HG02571 (cell line): ENCODE data around the gene CADM4.

ENCODE experiments used
- ATAC-seq: cut with Tn5 transposase; IDR thresholded peaks from one replicate; pipeline ENCODE4 v1.9.1; 2021; ENCODE audit warnings: mild to moderate bottlenecking, moderate library complexity; ENCODE audit not compliant: unreplicated experiment

Gene CADM4

GRCh38 chr19:43634872-43635560 is 4.6 kb downstream of the CADM4 start:
- ATAC-seq = no peak

GRCh38 chr19:43634506-43634871 is 5.2 kb downstream of the CADM4 start:
- no peak for ATAC-seq

DNA sequence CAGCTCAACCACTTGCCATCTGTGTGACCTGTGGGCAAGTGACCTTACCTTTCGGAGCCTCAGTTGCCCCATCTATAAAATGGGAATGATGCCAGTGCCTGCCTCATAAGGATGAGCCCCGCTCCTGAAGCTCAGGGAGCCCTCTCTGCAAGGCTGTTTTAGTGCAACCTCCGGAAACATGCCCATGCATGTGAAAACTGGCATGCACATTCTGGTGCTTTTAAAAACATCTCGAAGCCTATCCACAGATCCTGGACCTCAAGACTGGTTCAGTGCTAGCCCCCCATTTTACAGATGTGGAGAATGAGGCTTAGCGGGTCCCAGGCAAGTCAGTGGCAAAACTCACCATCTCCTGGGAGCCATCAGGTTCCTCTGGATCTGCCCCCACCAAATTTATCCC is 5.6 kb downstream of the CADM4 start:
- ATAC-seq = no peak

DNA sequence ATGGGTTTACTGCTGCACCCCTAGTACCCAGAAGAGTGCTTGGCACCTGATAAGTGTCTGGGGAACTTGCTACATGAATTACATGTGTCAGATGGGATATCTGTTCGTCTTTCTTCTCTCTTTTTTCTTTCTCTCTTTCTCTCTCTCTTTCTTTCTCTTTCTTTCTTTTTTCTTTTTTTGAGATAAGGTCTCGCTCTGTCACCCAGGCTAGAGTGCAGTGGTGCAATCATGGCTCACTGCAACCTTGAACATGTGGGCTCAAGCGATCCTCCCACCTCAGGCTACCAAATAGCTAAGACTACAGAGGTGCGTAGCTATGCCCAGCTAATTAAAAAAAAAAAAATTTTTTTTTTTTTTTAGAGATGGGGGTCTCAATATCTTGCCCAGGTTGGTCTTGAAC is 6.1 kb downstream of the CADM4 start:
- ATAC-seq = no peak

GRCh38 chr19:43631491-43631890 is 8.2 kb downstream of the CADM4 start:
- no peak for ATAC-seq

DNA sequence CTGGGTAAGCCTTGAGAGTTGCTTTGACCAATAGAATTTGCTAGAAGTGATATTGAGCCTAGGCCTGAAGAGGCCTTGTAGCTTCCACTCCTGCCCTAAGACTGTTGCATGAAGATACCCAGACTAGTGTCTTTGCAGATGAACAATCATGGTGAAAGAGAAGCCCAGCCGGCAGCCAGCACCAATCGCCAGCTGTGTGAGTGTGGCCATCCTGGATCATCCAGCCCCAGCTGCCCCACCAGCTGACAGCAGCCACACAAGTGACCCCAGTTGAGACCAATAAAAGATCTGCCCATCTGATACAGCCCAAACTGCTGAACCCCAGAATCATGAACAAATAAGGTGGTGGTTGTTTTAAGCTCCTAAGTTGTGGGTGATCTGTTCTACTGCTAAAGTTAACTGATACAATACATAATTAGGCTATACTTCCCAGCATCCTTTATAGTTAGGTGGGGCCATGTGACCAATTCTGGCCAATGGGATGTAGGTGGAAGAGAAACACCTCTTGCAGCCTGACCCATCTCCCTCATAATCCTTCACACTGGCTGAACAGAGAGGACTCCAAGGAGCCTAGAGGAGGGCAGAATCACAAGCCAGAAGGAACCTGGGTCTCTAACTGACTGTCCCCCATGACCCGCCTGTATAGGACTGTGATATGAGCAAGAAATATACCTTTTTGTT is 10.9 kb downstream of the CADM4 start:
- no peak for ATAC-seq

DNA sequence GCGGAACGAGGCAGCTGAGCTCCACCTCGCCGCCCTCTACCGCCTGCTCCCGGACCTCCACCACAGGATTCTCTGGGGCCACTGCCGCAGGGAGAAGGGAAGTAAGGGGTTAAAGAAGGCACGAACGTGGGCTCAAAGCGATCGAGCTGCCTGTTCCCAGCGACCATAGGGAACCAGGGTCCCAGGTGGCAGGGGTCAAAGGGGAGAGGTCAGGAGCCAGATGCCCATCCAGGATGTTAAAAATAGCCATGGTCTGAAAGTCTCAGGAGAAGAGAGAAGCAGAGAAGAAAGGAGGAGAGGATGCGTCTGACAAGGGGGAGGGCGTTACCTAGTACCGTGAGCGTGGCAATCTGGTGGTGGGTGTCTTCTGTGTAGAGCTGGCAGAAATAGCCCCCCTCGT is 12.8 kb downstream of the CADM4 start:
- no peak for ATAC-seq

DNA sequence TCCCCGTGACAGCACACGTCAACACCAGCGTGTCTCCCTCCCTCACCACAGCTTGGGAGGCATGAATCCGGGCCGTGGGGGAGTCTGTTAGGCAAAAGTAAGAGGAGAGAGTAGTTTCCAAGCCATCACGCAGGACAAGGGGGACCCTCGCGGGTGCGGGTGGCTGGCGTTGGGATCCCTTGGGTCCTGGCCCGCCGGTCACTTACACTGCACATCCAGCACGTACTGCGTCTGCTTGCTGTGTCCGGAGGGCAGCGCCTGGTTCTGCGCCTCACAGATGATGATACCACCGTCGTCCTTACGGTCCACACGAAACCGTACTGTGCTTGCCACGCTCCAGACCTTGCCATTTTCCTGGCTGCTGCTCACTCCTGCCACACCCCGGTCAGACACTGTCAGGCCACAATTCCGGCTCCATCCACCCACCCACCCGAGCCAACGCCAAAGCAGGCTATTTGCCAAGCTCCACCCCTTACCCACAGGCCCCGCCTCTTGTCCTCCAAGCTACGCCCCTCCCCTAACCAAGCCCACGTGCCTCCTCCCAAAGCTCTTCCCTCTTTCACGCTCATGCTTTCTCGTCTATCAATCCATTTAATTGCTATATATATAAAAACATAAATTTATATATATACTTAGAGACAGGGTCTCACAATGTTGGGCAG is 13.6 kb downstream of the CADM4 start:
- ATAC-seq = no peak

GRCh38 chr19:43624933-43625332 is 14.7 kb downstream of the CADM4 start:
- ATAC-seq = no peak

DNA sequence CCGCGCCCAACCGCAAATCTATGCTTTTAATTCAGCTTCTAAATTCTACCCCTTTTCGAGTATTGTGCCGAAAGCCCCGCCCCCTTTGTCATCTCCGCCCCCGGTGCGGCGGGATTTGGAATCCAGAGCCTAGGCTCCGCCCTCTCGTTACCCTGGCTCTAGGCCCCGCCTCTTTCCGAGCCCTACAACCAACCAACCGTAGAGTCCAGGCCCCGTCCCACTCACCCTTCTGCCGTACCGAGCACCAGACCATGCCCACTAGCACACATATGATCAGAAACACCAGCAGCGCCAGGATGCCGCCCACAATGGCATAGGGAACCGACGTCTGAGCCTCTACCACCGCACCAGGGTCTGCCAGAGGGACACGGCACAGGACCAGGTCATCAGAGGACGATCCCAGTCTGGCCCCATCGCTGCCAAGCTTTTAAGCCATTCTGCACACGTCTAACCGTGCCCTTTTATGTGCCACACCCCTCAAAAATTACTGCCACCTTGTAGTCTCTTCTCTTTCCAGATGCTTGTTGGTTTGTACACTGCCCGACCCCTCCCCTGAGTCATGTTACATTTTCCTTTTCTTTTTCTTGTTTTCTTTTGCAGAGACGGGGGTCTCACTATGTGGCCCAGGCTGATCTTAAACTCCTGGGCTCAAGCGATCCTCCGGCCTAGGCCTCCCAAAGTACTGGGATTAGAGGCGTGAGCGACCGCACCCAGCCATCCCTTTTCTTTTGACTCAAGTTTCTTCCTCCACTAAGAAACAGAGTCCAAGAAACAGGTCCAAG is 15.6 kb downstream of the CADM4 start:
- no peak for ATAC-seq

DNA sequence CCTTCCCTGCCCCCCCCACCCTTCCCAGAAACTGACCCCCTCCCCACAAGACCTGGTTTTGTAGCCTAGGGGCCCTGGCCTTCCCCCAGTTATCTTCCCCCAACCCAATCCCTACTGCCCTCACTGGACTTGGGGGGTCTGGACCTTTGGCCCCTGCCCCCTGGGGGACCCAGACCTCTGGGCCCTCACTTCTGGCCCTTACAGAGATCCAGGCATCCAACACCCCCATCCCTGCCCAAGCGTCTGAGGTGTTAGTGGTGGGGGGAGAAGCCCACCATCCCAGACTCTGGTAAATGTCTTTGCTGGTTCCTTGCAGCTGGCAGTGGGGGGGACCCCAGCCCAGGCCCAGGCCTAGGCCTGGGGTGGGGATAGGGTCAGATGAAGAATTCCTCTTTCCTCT is 16.7 kb downstream of the CADM4 start:
- no peak for ATAC-seq

- ATAC-seq = no peak
Measured at GRCh38 chr19:43622070-43622469, 17.6 kb downstream of the CADM4 start.

- no peak for ATAC-seq
Measured at GRCh38 chr19:43620061-43621001, 19.3 kb downstream of the CADM4 start.

- peak; percentile 74 for ATAC-seq
Measured at GRCh38 chr19:43619262-43620060, 20.2 kb downstream of the CADM4 start, which contains the start of gene ZNF428. Gene ZNF428, minus strand, starts transcription at chr19:43619629. Its CDS starts 5,325 bp downstream, at chr19:43614304.

DNA sequence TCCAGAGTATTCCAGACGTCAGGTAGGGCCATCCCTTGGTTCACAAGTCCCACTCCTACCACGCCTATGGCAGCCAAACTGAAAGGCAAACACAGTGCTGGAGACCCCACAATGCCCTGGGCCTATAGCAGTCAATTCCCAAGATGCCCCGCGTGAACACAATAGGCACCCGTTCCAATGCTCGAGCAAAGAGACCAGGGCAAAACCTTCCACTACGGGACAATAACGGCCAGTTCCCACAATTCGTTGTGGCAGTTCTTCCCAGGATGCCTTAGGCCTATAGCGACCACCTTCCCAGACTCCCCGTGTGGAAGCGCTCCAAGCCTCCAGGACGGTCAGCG is 20.8 kb downstream of the CADM4 start:
- ATAC-seq = peak; percentile 21

GRCh38 chr19:43616954-43617353 is 22.7 kb downstream of the CADM4 start:
- ATAC-seq = no peak

DNA sequence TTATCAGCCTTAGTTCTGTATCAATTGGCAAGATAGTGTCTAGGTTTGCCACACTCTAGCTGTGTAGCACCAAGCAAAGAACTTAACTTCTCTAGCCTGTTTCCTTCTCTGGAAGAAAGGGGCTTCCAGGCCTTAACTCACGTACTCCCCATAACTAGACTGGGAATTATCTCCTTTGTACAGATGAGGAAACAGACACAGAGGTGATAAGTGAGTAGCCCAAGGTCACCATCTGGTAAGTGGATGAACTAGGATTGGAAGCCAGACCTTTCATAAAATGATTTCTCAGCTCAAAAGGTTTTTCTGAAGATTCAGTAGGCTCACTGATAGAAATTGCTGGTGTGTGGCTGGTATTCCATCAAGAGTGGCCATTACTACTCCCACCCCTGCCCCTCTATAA is 23.3 kb downstream of the CADM4 start:
- no peak for ATAC-seq

- no peak for ATAC-seq
Measured at GRCh38 chr19:43612374-43612773, 27.3 kb downstream of the CADM4 start.

DNA sequence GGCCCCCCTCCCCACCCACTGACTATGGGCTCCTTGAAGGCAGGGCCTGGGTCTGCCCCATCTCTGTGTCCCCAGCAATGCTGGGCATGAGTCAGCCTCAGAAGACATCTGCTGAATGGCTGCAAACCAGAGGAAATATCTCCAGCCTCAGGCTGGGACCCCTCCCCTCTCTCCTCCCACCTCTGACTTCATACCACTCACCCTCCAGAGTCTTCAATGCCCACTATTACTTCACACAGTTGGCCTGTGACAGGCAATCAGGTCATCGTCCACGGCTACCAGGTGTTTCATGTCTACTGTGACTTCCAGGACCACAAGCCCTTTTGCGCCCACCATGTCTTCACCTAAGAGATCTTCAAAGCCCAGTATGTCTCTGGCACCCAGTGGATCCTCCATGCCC is 27.9 kb downstream of the CADM4 start, which contains the start of gene SRRM5:
Gene SRRM5, plus strand, starts transcription at position 301 of the 400 bp plus-strand sequence. Its CDS starts 34 bp downstream, at position 335.
- ATAC-seq = no peak
